RKO (cell line): ENCODE results near the gene PPP1R9B.

Experiments used
- DNase-seq: peaks from one replicate; pipeline ENCODE4 v3.0.0-alpha.2; 2016; ENCODE audit warnings: low spot score

Gene PPP1R9B

GRCh38 chr17:50173335-50173941 lies 23.0 kb upstream of the PPP1R9B start:
- DNase-seq: peak; percentile 30

- no peak for DNase-seq
These were observed 22.5 kb upstream of the PPP1R9B start for GRCh38 chr17:50172936-50173334.

- DNase-seq: no peak
These were observed 21.7 kb upstream of the PPP1R9B start for GRCh38 chr17:50172130-50172529.

GRCh38 chr17:50171371-50172071 lies 21.0 kb upstream of the PPP1R9B start:
- no peak for DNase-seq

GRCh38 chr17:50170662-50171370 lies 20.3 kb upstream of the PPP1R9B start:
- DNase-seq: no peak

GRCh38 chr17:50169881-50170459 lies 19.5 kb upstream of the PPP1R9B start:
- no peak for DNase-seq

- DNase-seq: peak; percentile 73
These were observed 18.8 kb upstream of the PPP1R9B start for GRCh38 chr17:50169121-50169764.

GRCh38 chr17:50168319-50168718 lies 17.8 kb upstream of the PPP1R9B start:
- no peak for DNase-seq

- no peak for DNase-seq
These were observed 16.9 kb upstream of the PPP1R9B start for GRCh38 chr17:50167371-50167770.

GRCh38 chr17:50166518-50167181 lies 16.2 kb upstream of the PPP1R9B start:
- DNase-seq: no peak

GRCh38 chr17:50165867-50166517 lies 15.5 kb upstream of the PPP1R9B start, which contains the start of gene SGCA:
Gene SGCA (plus strand): TSS chr17:50166005. CDS start chr17:50166041, 36 bp downstream.
- no peak for DNase-seq

GRCh38 chr17:50165466-50165865 lies 15.0 kb upstream of the PPP1R9B start:
- DNase-seq: no peak

GRCh38 chr17:50165066-50165465 lies 14.6 kb upstream of the PPP1R9B start:
- DNase-seq: no peak

- DNase-seq: no peak
These were observed 14.2 kb upstream of the PPP1R9B start for GRCh38 chr17:50164697-50164988.

GRCh38 chr17:50163843-50164696 lies 13.6 kb upstream of the PPP1R9B start:
- no peak for DNase-seq

- DNase-seq: no peak
These were observed 12.2 kb upstream of the PPP1R9B start for GRCh38 chr17:50162466-50163254.

GRCh38 chr17:50161911-50162288 lies 11.4 kb upstream of the PPP1R9B start:
- no peak for DNase-seq

- DNase-seq: peak; percentile 91
These were observed 10.8 kb upstream of the PPP1R9B start for GRCh38 chr17:50161023-50161910.

GRCh38 chr17:50157891-50158290 lies 7.4 kb upstream of the PPP1R9B start:
- no peak for DNase-seq
